HEK293 (cell line): ENCODE data around the gene ST8SIA5.
A peak's percentile ranks its signal among the peaks of the same experiment; 100 is the strongest.

Experiments used
- CTCF ChIA-PET: fragments of 350-600 bp; formaldehyde crosslinking; extraction: SDS; loops from one replicate; lab custom pipeline; 2021; ENCODE audit warnings: antibody characterized with exemption; lab: Yijun Ruan, JAX
- POLR2A ChIA-PET: fragments of 300-600 bp; formaldehyde crosslinking; extraction: SDS; loops from one replicate; lab custom pipeline; 2020; ENCODE audit warnings: antibody characterized with exemption, inconsistent platforms; lab: Yijun Ruan, JAX
- H3K27ac ChIP-seq: fragments of 200-500 bp; sonication (Bioruptor generic); 2 replicates; pipeline ENCODE4 v1.5.1; 2014; ENCODE audit warnings: low read depth, low read length, control low read depth, inconsistent platforms; ENCODE audit errors: extremely low read depth
- H3K36me3 ChIP-seq, 2 experiments: fragments of 200-500 bp in 1 of 2; sonication (Bioruptor generic) in 1 of 2; 1 replicate in 1 of 2; 2 replicates in 1 of 2; pipeline ENCODE4 v1.5.1; 2014 to 2017; ENCODE audit warnings: inconsistent platforms in 2 of 2, low read length in 2 of 2; ENCODE audit not compliant: control insufficient read depth in 2 of 2, insufficient read depth in 1 of 2
- H3K4me1 ChIP-seq: fragments of 200-500 bp; sonication (Bioruptor generic); 2 replicates; pipeline ENCODE4 v1.5.1; 2014; ENCODE audit warnings: mild to moderate bottlenecking, low read length, inconsistent platforms; ENCODE audit not compliant: control insufficient read depth, insufficient read depth
- H3K4me3 ChIP-seq: 2 replicates; pipeline ENCODE4 v1.5.1; 2011; ENCODE audit warnings: low read depth, mild to moderate bottlenecking, control low read depth, low read length, moderate library complexity
- H3K9me3 ChIP-seq: fragments of 200-500 bp; sonication (Bioruptor generic); 2 replicates; pipeline ENCODE4 v1.5.1; 2014; ENCODE audit warnings: low read depth, low read length, inconsistent platforms; ENCODE audit not compliant: control insufficient read depth, insufficient read depth
- ATF2 ChIP-seq: fragments of 450-650 bp; formaldehyde crosslinking; IDR thresholded peaks from 2 replicates; pipeline ENCODE4 v1.5.1; 2016; ENCODE audit warnings: missing biosample characterization, missing genetic modification characterization, low read depth
- EGR2 ChIP-seq: fragments of 450-650 bp; formaldehyde crosslinking; IDR thresholded peaks from 2 replicates; pipeline ENCODE4 v1.5.1; 2016; ENCODE audit warnings: low read depth, missing biosample characterization, missing genetic modification characterization
- KLF1 ChIP-seq: fragments of 450-650 bp; formaldehyde crosslinking; IDR thresholded peaks from 2 replicates; pipeline ENCODE4 v1.5.1; 2016; ENCODE audit warnings: missing biosample characterization, missing genetic modification characterization
- KLF8 ChIP-seq: fragments of 450-650 bp; formaldehyde crosslinking; IDR thresholded peaks from 2 replicates; pipeline ENCODE4 v1.5.1; 2016; ENCODE audit warnings: missing biosample characterization, missing genetic modification characterization
- KLF9 ChIP-seq: fragments of 450-650 bp; formaldehyde crosslinking; IDR thresholded peaks from 2 replicates; pipeline ENCODE4 v1.5.1; 2016; ENCODE audit warnings: missing biosample characterization, missing genetic modification characterization, low read depth
- PATZ1 ChIP-seq: fragments of 450-650 bp; formaldehyde crosslinking; IDR thresholded peaks from 2 replicates; pipeline ENCODE4 v1.5.1; 2016; ENCODE audit warnings: missing biosample characterization, missing genetic modification characterization
- PBX3 ChIP-seq: sonication (generic); formaldehyde crosslinking; IDR thresholded peaks from 2 replicates; pipeline ENCODE4 v1.8.1; 2022; ENCODE audit warnings: mild to moderate bottlenecking, moderate library complexity, missing genetic modification reagents
- SP2 ChIP-seq: fragments of 450-650 bp; formaldehyde crosslinking; IDR thresholded peaks from 2 replicates; pipeline ENCODE4 v1.5.1; 2016; ENCODE audit warnings: missing biosample characterization, missing genetic modification characterization
- SP3 ChIP-seq: fragments of 450-650 bp; formaldehyde crosslinking; IDR thresholded peaks from 2 replicates; pipeline ENCODE4 v1.5.1; 2016; ENCODE audit warnings: missing biosample characterization, missing genetic modification characterization
- WT1 ChIP-seq: fragments of 450-650 bp; formaldehyde crosslinking; IDR thresholded peaks from 2 replicates; pipeline ENCODE4 v1.5.1; 2016; ENCODE audit warnings: missing biosample characterization, missing genetic modification characterization
- ZBTB1 ChIP-seq: fragments of 450-650 bp; formaldehyde crosslinking; IDR thresholded peaks from 2 replicates; pipeline ENCODE4 v1.5.1; 2016; ENCODE audit warnings: missing biosample characterization, missing genetic modification characterization
- ZBTB17 ChIP-seq: fragments of 450-650 bp; formaldehyde crosslinking; IDR thresholded peaks from 2 replicates; pipeline ENCODE4 v1.5.1; 2016; ENCODE audit warnings: missing biosample characterization, missing genetic modification characterization
- ZBTB48 ChIP-seq: fragments of 450-650 bp; formaldehyde crosslinking; IDR thresholded peaks from 2 replicates; pipeline ENCODE4 v1.5.1; 2016; ENCODE audit warnings: missing biosample characterization, missing genetic modification characterization
- ZBTB8A ChIP-seq: fragments of 450-650 bp; formaldehyde crosslinking; IDR thresholded peaks from 2 replicates; pipeline ENCODE4 v1.5.1; 2016; ENCODE audit warnings: missing biosample characterization, missing genetic modification characterization
- ZFP3 ChIP-seq: fragments of 450-650 bp; formaldehyde crosslinking; IDR thresholded peaks from 2 replicates; pipeline ENCODE4 v1.5.1; 2016; ENCODE audit warnings: low read depth, missing biosample characterization, missing genetic modification characterization
- ZNF24 ChIP-seq: fragments of 450-650 bp; formaldehyde crosslinking; IDR thresholded peaks from 2 replicates; pipeline ENCODE4 v1.5.1; 2016; ENCODE audit warnings: missing biosample characterization, missing genetic modification characterization
- ZNF280C ChIP-seq: fragments of 450-650 bp; formaldehyde crosslinking; IDR thresholded peaks from 2 replicates; pipeline ENCODE4 v1.5.1; 2016; ENCODE audit warnings: missing biosample characterization, missing genetic modification characterization
- ZNF324 ChIP-seq: fragments of 450-650 bp; formaldehyde crosslinking; IDR thresholded peaks from 2 replicates; pipeline ENCODE4 v1.5.1; 2016; ENCODE audit warnings: missing biosample characterization, missing genetic modification characterization
- ZNF341 ChIP-seq: fragments of 450-650 bp; formaldehyde crosslinking; IDR thresholded peaks from 2 replicates; pipeline ENCODE4; 2016; ENCODE audit warnings: low read depth, missing biosample characterization, missing genetic modification characterization
- ZNF449 ChIP-seq: fragments of 450-650 bp; formaldehyde crosslinking; IDR thresholded peaks from 2 replicates; pipeline ENCODE4 v1.5.1; 2017; ENCODE audit warnings: missing biosample characterization, mild to moderate bottlenecking, missing genetic modification characterization, moderate library complexity
- ZNF521 ChIP-seq: fragments of 450-650 bp; formaldehyde crosslinking; IDR thresholded peaks from 2 replicates; pipeline ENCODE4 v1.5.1; 2017; ENCODE audit warnings: missing biosample characterization, mild to moderate bottlenecking, missing genetic modification characterization
- ZNF530 ChIP-seq: fragments of 450-650 bp; formaldehyde crosslinking; IDR thresholded peaks from 2 replicates; pipeline ENCODE4 v1.5.1; 2016; ENCODE audit warnings: low read depth, missing biosample characterization, missing genetic modification characterization
- ZNF544 ChIP-seq: fragments of 450-650 bp; formaldehyde crosslinking; IDR thresholded peaks from 2 replicates; pipeline ENCODE4 v1.5.0; 2017; ENCODE audit warnings: missing biosample characterization, missing genetic modification characterization
- ZNF548 ChIP-seq: fragments of 450-650 bp; formaldehyde crosslinking; IDR thresholded peaks from 2 replicates; pipeline ENCODE4 v1.5.1; 2016; ENCODE audit warnings: missing biosample characterization, missing genetic modification characterization
- ZNF629 ChIP-seq: fragments of 450-650 bp; formaldehyde crosslinking; IDR thresholded peaks from 2 replicates; pipeline ENCODE4 v1.5.1; 2017; ENCODE audit warnings: missing biosample characterization, missing genetic modification characterization
- ZNF660 ChIP-seq: fragments of 450-650 bp; IDR thresholded peaks from 2 replicates; pipeline ENCODE4 v1.5.1; 2018; ENCODE audit warnings: missing biosample characterization, mild to moderate bottlenecking, missing genetic modification characterization
- ZNF670 ChIP-seq: fragments of 450-650 bp; formaldehyde crosslinking; IDR thresholded peaks from 2 replicates; pipeline ENCODE4 v1.5.1; 2016; ENCODE audit warnings: missing biosample characterization, missing genetic modification characterization, low read depth
- ZNF701 ChIP-seq: fragments of 450-650 bp; formaldehyde crosslinking; IDR thresholded peaks from 2 replicates; pipeline ENCODE4 v1.5.1; 2016; ENCODE audit warnings: missing biosample characterization, missing genetic modification characterization
- ZNF707 ChIP-seq: fragments of 450-650 bp; formaldehyde crosslinking; IDR thresholded peaks from 2 replicates; pipeline ENCODE4 v1.5.1; 2016; ENCODE audit warnings: missing biosample characterization, missing genetic modification characterization
- ZNF76 ChIP-seq: fragments of 450-650 bp; formaldehyde crosslinking; IDR thresholded peaks from 2 replicates; pipeline ENCODE4; 2016; ENCODE audit warnings: low read depth, missing biosample characterization, missing genetic modification characterization, borderline replicate concordance
- ZSCAN16 ChIP-seq: fragments of 450-650 bp; formaldehyde crosslinking; IDR thresholded peaks from 2 replicates; pipeline ENCODE4 v1.5.1; 2016; ENCODE audit warnings: missing biosample characterization, missing genetic modification characterization
- ZXDB ChIP-seq: fragments of 450-650 bp; formaldehyde crosslinking; IDR thresholded peaks from 2 replicates; pipeline ENCODE4 v1.5.1; 2016; ENCODE audit warnings: missing biosample characterization, missing genetic modification characterization

ST8SIA5 gene

GRCh38 chr18:46756559-46757201 lies at the start of gene ST8SIA5:
TSS of gene ST8SIA5 (minus strand) at chr18:46757053. CDS start at chr18:46756508, 545 bp downstream.
- Histone ChIP-seq H3K4me3 (peak within 1 kb of the TSS; percentile 37), H3K4me1 (no peaks in the 10 kb centered on the region; the same call in 1 of the 2 replicates), H3K9me3 (no peaks in the 10 kb centered on the region), H3K27ac (no peak within 1 kb of the TSS; the same call in 1 of the 2 replicates), H3K36me3 (no peaks in the 10 kb centered on the region)
- CTCF ChIA-PET: no interaction called here
- POLR2A ChIA-PET: no interaction called here
- TF ChIP-seq ZNF521 (tag by site-specific recombination): no peak
- TF ChIP-seq ZBTB1: no peak
- TF ChIP-seq ZNF544 (tag by site-specific recombination): no peak
- TF ChIP-seq ZNF24 (tag by site-specific recombination): no peak
- peak; percentile 66 for TF ChIP-seq EGR2 (tag by site-specific recombination)
- no peak for TF ChIP-seq ZNF701 (tag by site-specific recombination)
- peak; percentile 46; the same call in 1 of the 2 replicates for TF ChIP-seq PATZ1 (tag by site-specific recombination)
- TF ChIP-seq SP2 (tag by site-specific recombination): peak; percentile 66
- TF ChIP-seq KLF8 (tag by site-specific recombination): no peak
- peak; percentile 70 for TF ChIP-seq KLF1 (tag by site-specific recombination)
- no peak for TF ChIP-seq ZNF324 (tag by site-specific recombination)
- TF ChIP-seq ZNF280C: no peak
- no peak for TF ChIP-seq ZNF449 (tag by site-specific recombination)
- TF ChIP-seq ZSCAN16: no peak
- no peak for TF ChIP-seq ZNF629 (tag by site-specific recombination)
- peak; percentile 51; the same call in 1 of the 2 replicates for TF ChIP-seq ZNF76 (tag by site-specific recombination)
- TF ChIP-seq ZNF660 (tag by site-specific recombination): no peak
- peak; percentile 37 for TF ChIP-seq ZNF341 (tag by site-specific recombination)
- no peak for TF ChIP-seq ZFP3 (tag by site-specific recombination)
- TF ChIP-seq ZBTB48: 0 out of 2 replicates have a peak, but pooled peaks have one; percentile 34
- no peak for TF ChIP-seq ZNF707 (tag by site-specific recombination)
- TF ChIP-seq WT1 (tag by site-specific recombination): no peak
- no peak for TF ChIP-seq ZNF548
- TF ChIP-seq ZNF670 (tag by site-specific recombination): no peak
- TF ChIP-seq ZXDB (tag by site-specific recombination): no peak
- no peak for TF ChIP-seq ATF2 (tag by site-specific recombination)
- TF ChIP-seq ZBTB8A (tag by site-specific recombination): peak; percentile 60
- peak; percentile 31; the same call in 1 of the 2 replicates for TF ChIP-seq SP3 (tag by site-specific recombination)
- no peak for TF ChIP-seq ZNF530 (tag by site-specific recombination)
- TF ChIP-seq KLF9 (tag by site-specific recombination): no peak
- TF ChIP-seq PBX3 (CRISPR knock-in tag): 0 out of 2 replicates have a peak, but pooled peaks have one; percentile 42
- peak; percentile 27; the same call in 1 of the 2 replicates for TF ChIP-seq ZBTB17
